SK-N-SH treated with all-trans-retinoic acid at 6 μM for 48 hours (cell line): ENCODE measurements around the gene SERGEF.

Experiments
- CSDC2 ChIP-seq: fragments of 250-450 bp; sonication (Bioruptor Pico); IDR thresholded peaks from 2 replicates; pipeline ENCODE4 v1.5.0; 2020; ENCODE audit warnings: mild to moderate bottlenecking, moderate library complexity
- PATZ1 ChIP-seq: fragments of 250-450 bp; sonication (Bioruptor Pico); IDR thresholded peaks from 2 replicates; pipeline ENCODE4 v1.8.0; 2020; ENCODE audit warnings: mild to moderate bottlenecking, moderate library complexity, borderline replicate concordance

DNA sequence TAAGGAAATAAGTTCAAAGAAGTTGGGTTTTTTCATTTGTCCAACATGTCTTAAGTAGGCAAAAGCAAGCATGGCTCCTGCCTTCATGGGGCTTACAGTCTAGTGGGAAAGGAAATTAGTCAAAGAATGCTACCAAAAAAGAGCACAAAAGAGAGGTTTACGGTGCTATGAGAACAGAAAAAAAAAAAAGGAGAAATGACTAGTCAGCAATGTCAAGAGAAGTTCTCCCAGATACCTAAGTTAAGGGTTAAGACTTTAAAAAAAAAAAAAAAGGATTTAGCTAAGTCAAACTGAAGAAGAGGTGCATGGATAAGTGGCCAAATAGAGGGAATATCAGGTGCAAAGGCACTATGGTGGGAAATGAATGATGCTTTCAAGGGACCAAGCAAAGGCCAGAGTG is 29.3 kb downstream of the SERGEF start:
- TF ChIP-seq CSDC2 (CRISPR knock-in tag) (no peak), PATZ1 (no peak)
